CD4-positive, alpha-beta T cell treated with Interleukin-17A for 4 hours (primary cell): ENCODE measurements around the gene LGALS9B.
"Not testable (repeated sequence)": the region's sequence is repeated elsewhere in the genome, so short reads cannot be mapped to it uniquely, and the experiment has no call there.

Source experiments
- DNase-seq: peaks from one replicate; pipeline ENCODE4 v3.0.0-alpha.2; 2020; ENCODE audit warnings: mixed read lengths

The LGALS9B gene

GRCh38 chr17:20466553-20466952 lies 786 bp downstream of the LGALS9B start:
- DNase-seq = not testable (repeated sequence)

GRCh38 chr17:20465535-20465934 lies 1.8 kb downstream of the LGALS9B start:
- DNase-seq = not testable (repeated sequence)

GRCh38 chr17:20464854-20465414 lies 2.4 kb downstream of the LGALS9B start:
- DNase-seq = not testable (repeated sequence)

GRCh38 chr17:20462158-20462557 lies 5.2 kb downstream of the LGALS9B start:
- not testable (repeated sequence) for DNase-seq

- DNase-seq = not testable (repeated sequence)
Observed at GRCh38 chr17:20457848-20458381, 9.4 kb downstream of the LGALS9B start.

GRCh38 chr17:20455106-20455505 lies 12.2 kb downstream of the LGALS9B start:
- not testable (repeated sequence) for DNase-seq

- not testable (repeated sequence) for DNase-seq
Observed at GRCh38 chr17:20453820-20454434, 13.4 kb downstream of the LGALS9B start.

GRCh38 chr17:20450852-20451251 lies 16.5 kb downstream of the LGALS9B start:
- not testable (repeated sequence) for DNase-seq

GRCh38 chr17:20447534-20448321 lies 19.6 kb downstream of the LGALS9B start:
- DNase-seq = not testable (repeated sequence)

GRCh38 chr17:20446895-20447294 lies 20.4 kb downstream of the LGALS9B start:
- not testable (repeated sequence) for DNase-seq

- DNase-seq = not testable (repeated sequence)
Observed at GRCh38 chr17:20444581-20445236, 22.6 kb downstream of the LGALS9B start.

GRCh38 chr17:20444173-20444572 lies 23.2 kb downstream of the LGALS9B start:
- DNase-seq = not testable (repeated sequence)

GRCh38 chr17:20443632-20444031 lies 23.7 kb downstream of the LGALS9B start:
- not testable (repeated sequence) for DNase-seq

GRCh38 chr17:20440665-20441064 lies 26.7 kb downstream of the LGALS9B start:
- not testable (repeated sequence) for DNase-seq

GRCh38 chr17:20435166-20435565 lies 32.2 kb downstream of the LGALS9B start:
- not testable (repeated sequence) for DNase-seq

- DNase-seq = not testable (repeated sequence)
Observed at GRCh38 chr17:20433382-20433781, 34.0 kb downstream of the LGALS9B start.

- DNase-seq = not testable (repeated sequence)
Observed at GRCh38 chr17:20427264-20427663, 40.1 kb downstream of the LGALS9B start.

- DNase-seq = not testable (repeated sequence)
Observed at GRCh38 chr17:20422826-20423225, 44.5 kb downstream of the LGALS9B start.

- DNase-seq = not testable (repeated sequence)
Observed at GRCh38 chr17:20418838-20419237, 48.5 kb downstream of the LGALS9B start.

- not testable (repeated sequence) for DNase-seq
Observed at GRCh38 chr17:20417492-20418080, 49.8 kb downstream of the LGALS9B start.

GRCh38 chr17:20416381-20416911 lies 50.9 kb downstream of the LGALS9B start:
- not testable (repeated sequence) for DNase-seq

- not testable (repeated sequence) for DNase-seq
Observed at GRCh38 chr17:20415479-20415878, 51.9 kb downstream of the LGALS9B start.
